CD4-positive, CD25-positive, alpha-beta regulatory T cell (primary cell): ENCODE measurements around the gene CBFA2T2. TPM values are rescaled to one million over a fixed set of nuclear protein-coding genes. Genes with fewer than 3 reads are reported as not detected.
"Not testable (repeated sequence)": the region's sequence is repeated elsewhere in the genome, so short reads cannot be mapped to it uniquely, and the experiment has no call there.

Source experiments
- ATAC-seq, 2 donors: fragments of 150-1000 bp; cut with Tn5 transposase; one replicate each; pipeline ENCODE4 v1.10.0; 2021; ENCODE audit warnings: low read depth in 2 of 2, moderate number of reproducible peaks in 2 of 2, moderate library complexity in 1 of 2
- DNase-seq, 3 donors: peaks; one replicate each; pipeline versions ENCODE4 v3.0.0 to v3.0.0-alpha.2; 2012 to 2022; ENCODE audit warnings: mixed read lengths in 1 of 3
- H3K27ac ChIP-seq: one replicate; pipeline ENCODE4 v1.7.0; 2013; ENCODE audit warnings: mild to moderate bottlenecking, low read length; ENCODE audit not compliant: insufficient read depth, poor library complexity, severe bottlenecking
- H3K27me3 ChIP-seq: one replicate; pipeline ENCODE4 v1.7.0; 2013; ENCODE audit warnings: low read length; ENCODE audit not compliant: control insufficient read depth, insufficient read depth
- H3K36me3 ChIP-seq: one replicate; pipeline ENCODE4 v1.7.0; 2013; ENCODE audit warnings: mild to moderate bottlenecking, low read length, moderate library complexity; ENCODE audit not compliant: control insufficient read depth, insufficient read depth
- H3K4me1 ChIP-seq: 2 replicates; pipeline ENCODE4 v1.7.0; 2013; ENCODE audit warnings: mild to moderate bottlenecking, low read length; ENCODE audit not compliant: insufficient read depth, control insufficient read depth, poor library complexity, severe bottlenecking
- H3K4me3 ChIP-seq: one replicate; pipeline ENCODE4 v1.7.0; 2013; ENCODE audit warnings: low read depth, mild to moderate bottlenecking, low read length, moderate library complexity
- H3K9me3 ChIP-seq, 2 experiments: 1 replicate in 1 of 2; 2 replicates in 1 of 2; pipeline ENCODE4 v1.7.0; 2013; ENCODE audit warnings: low read length in 2 of 2, mild to moderate bottlenecking in 1 of 2, moderate library complexity in 1 of 2; ENCODE audit not compliant: control insufficient read depth in 2 of 2
- H3K27ac Mint-ChIP-seq, 3 donors: one replicate each; pipeline ENCODE4 v1.8.0; 2020 to 2022; ENCODE audit warnings: mild to moderate bottlenecking in 3 of 3, mixed read lengths in 3 of 3, moderate library complexity in 2 of 3
- H3K27me3 Mint-ChIP-seq: one replicate; pipeline ENCODE4 v1.8.0; 2022; ENCODE audit warnings: mild to moderate bottlenecking, mixed read lengths
- H3K36me3 Mint-ChIP-seq: one replicate; pipeline ENCODE4 v1.8.0; 2020; ENCODE audit warnings: mixed read lengths
- H3K4me1 Mint-ChIP-seq, 4 donors: one replicate each; pipeline ENCODE4 v1.8.0; 2020 to 2022; ENCODE audit warnings: mixed read lengths in 4 of 4, mild to moderate bottlenecking in 1 of 4
- H3K4me3 Mint-ChIP-seq, 4 donors: one replicate each; pipeline ENCODE4 v1.8.0; 2020 to 2022; ENCODE audit warnings: mild to moderate bottlenecking in 4 of 4, mixed read lengths in 4 of 4, moderate library complexity in 3 of 4
- H3K9me3 Mint-ChIP-seq, 7 donors: one replicate each; pipeline ENCODE4 v1.8.0; 2020 to 2022; ENCODE audit warnings: mixed read lengths in 7 of 7, mild to moderate bottlenecking in 3 of 7, moderate library complexity in 2 of 7
- polyA plus RNA-seq, 4 donors: library from polyadenylated mRNA; unstranded; fragments of 300-500 nt; fragmentation: Illumina TruSeq; gene quantifications; one replicate each; pipeline ENCODE4 v1.2.3, GENCODE V29; 2021
- total RNA-seq: library from RNA; stranded (reverse); gene quantifications from one replicate; pipeline ENCODE4 v1.2.3, GENCODE V29; 2022

The CBFA2T2 gene
- total and polyA plus RNA-seq, 5 donors from 2014 or later: 11.8 to 31.0 (median 14.0) TPM

DNA sequence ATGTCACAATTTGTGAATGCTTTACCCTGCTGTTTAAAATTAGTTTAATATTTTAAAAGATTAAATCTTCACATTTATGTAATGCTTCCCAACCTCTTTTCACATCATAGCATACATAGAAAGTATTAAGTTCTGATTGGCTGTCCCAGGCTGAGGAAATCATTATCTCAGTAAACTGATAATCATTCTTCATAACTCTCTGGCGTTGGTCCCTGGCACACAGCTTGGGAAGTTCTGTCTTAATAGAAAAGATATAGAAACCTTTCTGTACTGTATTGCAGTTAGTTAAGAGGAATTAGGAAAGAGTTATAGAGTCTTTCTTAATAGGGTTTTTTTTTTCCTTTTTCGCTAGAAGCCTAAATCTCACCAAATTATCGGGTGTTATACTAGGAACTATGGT lies 85.4 kb downstream of the CBFA2T2 start:
- DNase-seq (no peak), ATAC-seq (no peak)
- no peaks in the 10 kb centered on the region for H3K9me3 Mint-ChIP-seq
- H3K27ac Mint-ChIP-seq: peak overlapping the region in 1 of 3 donors; percentile 38
- no peaks in the 10 kb centered on the region for H3K27me3 Mint-ChIP-seq
- Histone ChIP-seq H3K27ac (no peak overlapping the region), H3K4me3 (no peak overlapping the region), H3K36me3 (no peaks in the 10 kb centered on the region), H3K27me3 (no peaks in the 10 kb centered on the region), H3K9me3 (no peaks in the 10 kb centered on the region), H3K4me1 (no peaks in the 10 kb centered on the region)
- peaks cover 4% of the 10 kb centered on the region for H3K36me3 Mint-ChIP-seq
- H3K4me1 Mint-ChIP-seq: peaks cover 17 to 28% (median 22%) of the 10 kb centered on the region in 4 donors
- H3K4me3 Mint-ChIP-seq: no peak overlapping the region

DNA sequence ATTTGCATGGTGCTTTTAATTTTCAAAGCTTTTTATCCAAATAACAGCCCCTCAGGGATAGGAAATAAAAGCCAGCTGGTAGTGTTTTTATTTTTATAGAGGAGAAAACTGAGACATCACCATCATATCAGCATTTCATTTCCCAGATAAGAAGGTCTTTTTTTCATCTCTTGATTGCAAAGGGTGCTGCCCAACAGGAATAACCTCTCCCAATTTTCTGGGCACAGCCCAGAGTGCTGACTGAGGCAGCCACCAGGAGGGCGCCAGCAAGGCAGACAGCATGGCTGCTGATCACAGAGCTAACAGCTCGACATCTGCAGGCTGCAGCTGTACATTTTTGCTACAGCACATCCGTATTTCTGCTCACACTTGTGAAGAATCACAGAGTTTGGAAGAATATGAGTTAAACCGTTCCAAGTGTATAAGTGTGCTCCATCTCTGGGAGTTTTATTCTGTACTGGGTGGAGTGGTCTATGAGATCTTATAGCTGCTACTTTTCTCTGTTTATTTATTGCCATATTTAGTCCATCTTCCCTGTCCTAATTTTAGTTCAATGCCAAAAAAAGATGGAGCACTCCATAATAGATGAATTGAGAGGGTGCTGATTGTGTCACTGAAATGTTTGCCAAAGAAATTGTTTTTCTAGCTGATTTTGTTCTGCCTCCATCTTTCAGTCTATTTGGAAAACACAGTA lies 86.7 kb downstream of the CBFA2T2 start:
- H3K9me3 ChIP-seq: no peaks in the 10 kb centered on the region
- no peaks in the 10 kb centered on the region for H3K36me3 ChIP-seq
- no peak overlapping the region for H3K4me3 ChIP-seq
- no peaks in the 10 kb centered on the region for H3K9me3 Mint-ChIP-seq
- ATAC-seq (no peak), DNase-seq (no peak)
- H3K4me3 Mint-ChIP-seq: no peak overlapping the region
- peak overlapping the region in 1 of 3 donors; percentile 38 for H3K27ac Mint-ChIP-seq
- no peaks in the 10 kb centered on the region for H3K4me1 ChIP-seq
- no peaks in the 10 kb centered on the region for H3K27me3 ChIP-seq
- H3K36me3 Mint-ChIP-seq: peaks cover 6% of the 10 kb centered on the region
- H3K4me1 Mint-ChIP-seq: peaks cover 9 to 27% (median 21%) of the 10 kb centered on the region in 4 donors
- H3K27ac ChIP-seq: no peak overlapping the region
- H3K27me3 Mint-ChIP-seq: no peaks in the 10 kb centered on the region

DNA sequence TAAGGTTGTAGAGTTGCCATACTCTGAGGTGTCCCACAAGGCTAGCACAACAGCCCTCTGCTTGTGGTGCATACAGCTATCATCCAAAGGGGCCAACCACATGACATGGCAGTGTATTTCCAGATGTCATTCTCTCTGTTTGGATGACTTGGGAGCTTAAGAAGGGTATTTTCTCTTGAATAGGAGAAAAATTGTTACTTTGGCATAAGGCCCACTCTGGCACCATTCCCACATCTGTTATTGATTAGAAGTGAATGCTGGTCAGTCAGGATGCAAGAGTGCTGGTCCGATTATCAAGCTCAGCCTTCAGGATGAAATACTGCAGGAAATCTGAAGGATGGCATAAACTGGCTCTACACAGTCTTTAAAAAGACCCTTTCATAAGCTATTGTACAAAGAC lies 88.6 kb downstream of the CBFA2T2 start:
- Mint-ChIP-seq H3K36me3 (peaks cover 3% of the 10 kb centered on the region), H3K27me3 (no peaks in the 10 kb centered on the region), H3K4me3 (no peak overlapping the region), H3K27ac (no peak overlapping the region), H3K4me1 (peaks cover 0 to 22% (median 19%) of the 10 kb centered on the region in 4 donors), H3K9me3 (no peaks in the 10 kb centered on the region)
- Histone ChIP-seq H3K36me3 (no peaks in the 10 kb centered on the region), H3K4me3 (no peak overlapping the region), H3K27me3 (no peaks in the 10 kb centered on the region), H3K4me1 (no peaks in the 10 kb centered on the region), H3K9me3 (no peaks in the 10 kb centered on the region), H3K27ac (no peak overlapping the region)
- DNase-seq (no peak), ATAC-seq (no peak)

DNA sequence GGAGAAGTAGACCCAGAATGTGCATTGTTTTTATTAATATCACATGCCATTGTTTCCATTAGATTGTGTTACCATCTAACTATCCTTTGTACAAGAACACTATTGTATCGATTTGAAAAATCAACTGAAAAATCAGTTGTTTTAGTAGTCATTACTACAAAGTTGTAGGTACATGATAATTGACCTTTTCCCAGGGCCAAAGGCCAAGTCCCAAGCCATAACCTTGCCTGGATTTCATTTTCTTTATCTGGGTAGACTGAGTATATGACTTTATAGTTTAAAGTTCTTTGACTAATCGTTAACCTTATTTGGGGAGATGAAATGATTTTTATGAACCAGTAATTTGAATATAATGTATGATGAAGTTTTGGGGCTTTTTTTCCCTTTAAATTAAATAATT lies 93.2 kb downstream of the CBFA2T2 start:
- Mint-ChIP-seq H3K4me3 (no peak overlapping the region), H3K9me3 (no peaks in the 10 kb centered on the region), H3K36me3 (peaks cover 3% of the 10 kb centered on the region), H3K27me3 (no peaks in the 10 kb centered on the region), H3K4me1 (peaks cover 7 to 19% (median 12%) of the 10 kb centered on the region in 4 donors), H3K27ac (peak overlapping the region in 1 of 3 donors; percentile 38)
- no peak overlapping the region for H3K27ac ChIP-seq
- DNase-seq (no peak), ATAC-seq (no peak)
- H3K4me1 ChIP-seq: no peaks in the 10 kb centered on the region
- no peaks in the 10 kb centered on the region for H3K27me3 ChIP-seq
- H3K4me3 ChIP-seq: no peak overlapping the region
- H3K9me3 ChIP-seq: no peaks in the 10 kb centered on the region
- H3K36me3 ChIP-seq: no peaks in the 10 kb centered on the region

DNA sequence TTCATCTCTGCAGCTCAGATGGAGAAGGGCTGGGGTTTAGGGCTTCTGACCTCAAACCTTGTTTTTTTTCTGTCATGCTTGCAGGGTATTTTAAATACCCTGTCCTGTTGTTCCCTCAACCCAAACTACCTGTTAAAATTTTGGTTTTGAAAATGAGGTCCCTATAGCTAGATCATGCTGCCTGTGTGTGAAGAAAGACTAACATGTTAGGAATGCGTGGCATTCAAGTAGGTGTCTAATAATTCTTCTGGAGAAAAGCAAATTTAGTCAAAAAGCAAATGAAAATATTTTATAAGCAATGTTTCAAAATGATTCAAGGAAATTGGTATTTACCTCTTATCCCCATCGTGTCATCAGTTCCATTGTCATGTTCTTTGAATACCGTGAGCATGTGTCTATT lies 95.1 kb downstream of the CBFA2T2 start:
- DNase-seq (no peak), ATAC-seq (no peak)
- H3K9me3 ChIP-seq: no peaks in the 10 kb centered on the region
- Mint-ChIP-seq H3K27me3 (no peaks in the 10 kb centered on the region), H3K27ac (no peak overlapping the region), H3K4me3 (no peak overlapping the region), H3K36me3 (peaks cover 3% of the 10 kb centered on the region), H3K4me1 (peaks cover 7 to 23% (median 18%) of the 10 kb centered on the region in 4 donors), H3K9me3 (no peaks in the 10 kb centered on the region)
- H3K27me3 ChIP-seq: no peaks in the 10 kb centered on the region
- H3K4me3 ChIP-seq: no peak overlapping the region
- H3K36me3 ChIP-seq: no peaks in the 10 kb centered on the region
- H3K4me1 ChIP-seq: no peaks in the 10 kb centered on the region
- H3K27ac ChIP-seq: no peak overlapping the region

DNA sequence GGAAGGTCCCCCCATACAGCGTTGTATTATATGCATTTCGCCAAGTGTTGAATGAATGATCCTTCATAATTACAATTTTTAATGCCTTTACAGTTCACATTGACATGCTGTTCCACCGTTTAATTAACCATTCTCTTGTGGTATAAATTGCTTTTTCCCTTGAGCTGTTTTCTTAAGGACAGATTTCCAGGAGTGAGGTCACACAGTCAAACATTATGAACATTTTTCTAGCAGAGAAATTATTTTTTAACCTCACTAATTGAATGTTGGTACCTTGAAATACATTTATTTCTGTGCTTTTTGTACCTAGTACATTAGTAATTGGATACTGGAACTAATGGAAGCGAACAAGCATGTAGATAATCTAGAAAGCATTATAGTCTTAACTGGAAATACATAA lies 95.5 kb downstream of the CBFA2T2 start:
- H3K27me3 Mint-ChIP-seq: no peaks in the 10 kb centered on the region
- Histone ChIP-seq H3K4me3 (no peak overlapping the region), H3K36me3 (no peaks in the 10 kb centered on the region), H3K4me1 (no peaks in the 10 kb centered on the region), H3K9me3 (no peaks in the 10 kb centered on the region), H3K27me3 (no peaks in the 10 kb centered on the region), H3K27ac (no peak overlapping the region)
- peaks cover 7 to 23% (median 20%) of the 10 kb centered on the region in 4 donors for H3K4me1 Mint-ChIP-seq
- no peak for ATAC-seq
- H3K9me3 Mint-ChIP-seq: no peaks in the 10 kb centered on the region
- no peak overlapping the region for H3K4me3 Mint-ChIP-seq
- H3K36me3 Mint-ChIP-seq: peaks cover 3% of the 10 kb centered on the region
- H3K27ac Mint-ChIP-seq: no peak overlapping the region
- DNase-seq: no peak

DNA sequence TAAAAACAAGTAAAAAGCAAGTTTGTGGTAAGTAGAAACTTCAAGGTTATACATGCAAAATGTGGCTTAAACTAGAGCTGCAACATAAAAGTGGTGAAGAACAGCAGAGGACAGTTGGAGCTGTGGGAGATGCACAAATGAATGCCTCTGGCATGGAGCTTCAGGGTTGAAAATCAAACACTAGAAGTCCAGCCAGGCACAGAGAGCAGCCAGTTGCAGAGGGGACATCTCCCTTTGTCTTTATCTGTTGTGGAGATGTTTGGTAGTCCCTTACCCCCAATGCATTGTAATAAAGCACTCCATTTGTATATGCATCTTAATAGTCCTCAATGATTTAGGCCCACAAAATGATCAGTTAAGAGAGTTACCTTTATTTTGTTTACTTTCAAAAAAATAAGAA lies 99.2 kb downstream of the CBFA2T2 start:
- Mint-ChIP-seq H3K4me1 (peaks cover 7 to 26% (median 21%) of the 10 kb centered on the region in 4 donors), H3K27ac (no peak overlapping the region), H3K27me3 (no peaks in the 10 kb centered on the region), H3K9me3 (no peaks in the 10 kb centered on the region), H3K36me3 (no peaks in the 10 kb centered on the region), H3K4me3 (no peak overlapping the region)
- Histone ChIP-seq H3K4me1 (peaks cover 2% of the 10 kb centered on the region), H3K9me3 (no peaks in the 10 kb centered on the region), H3K4me3 (no peak overlapping the region), H3K27ac (no peak overlapping the region), H3K27me3 (no peaks in the 10 kb centered on the region), H3K36me3 (no peaks in the 10 kb centered on the region)
- DNase-seq (no peak), ATAC-seq (no peak)

DNA sequence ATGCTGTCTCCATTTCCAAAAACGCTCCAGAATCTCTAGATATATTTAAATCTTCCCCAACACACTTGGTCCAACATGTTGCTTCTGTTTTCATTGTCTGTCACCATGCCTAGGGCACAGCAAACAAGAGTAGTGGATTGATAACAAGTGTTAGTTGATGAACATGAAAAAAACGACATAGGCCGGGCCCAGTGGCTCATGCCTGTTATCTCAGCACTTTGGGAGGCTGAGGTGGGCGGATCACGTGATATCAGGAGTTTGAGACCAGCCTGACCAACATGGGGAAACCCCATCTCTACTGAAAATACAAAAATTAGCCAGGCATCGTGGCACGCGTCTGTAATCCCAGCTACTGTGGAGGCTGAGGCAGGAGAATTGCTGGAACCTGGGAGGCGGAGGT lies 102.0 kb downstream of the CBFA2T2 start:
- not testable (repeated sequence) for H3K27me3 ChIP-seq, ATAC-seq, H3K36me3 Mint-ChIP-seq

More for the DNA sequence above, 102.0 kb downstream of the CBFA2T2 start:
- not testable (repeated sequence) for H3K36me3 ChIP-seq, H3K9me3 Mint-ChIP-seq, H3K4me3 ChIP-seq, H3K4me1 ChIP-seq, H3K9me3 ChIP-seq, H3K27ac ChIP-seq, H3K4me3 Mint-ChIP-seq, H3K27me3 Mint-ChIP-seq
- H3K4me1 Mint-ChIP-seq: peaks cover 6 to 28% (median 21%) of the 10 kb centered on the region in 4 donors
- peak overlapping the region in 1 of 3 donors; percentile 51 for H3K27ac Mint-ChIP-seq
- DNase-seq: peak in 2 of 3 donors; percentile 3 to 59
